ENCODE measurements around the gene NEDD8.
"Not testable (repeated sequence)": the region's sequence is repeated elsewhere in the genome, so short reads cannot be mapped to it uniquely, and the experiment has no call there.

NEDD8 gene

GRCh38 chr14:24247422-24247821 is 15.3 kb upstream of the NEDD8 start:
- no peak for DNase-seq (ENCODE audit: low spot score)

- DNase-seq (ENCODE audit: low spot score) = no peak
Measured at GRCh38 chr14:24246765-24247212, 14.6 kb upstream of the NEDD8 start.

GRCh38 chr14:24245350-24245749 is 13.2 kb upstream of the NEDD8 start:
- not testable (repeated sequence) for DNase-seq (ENCODE audit: low spot score)

- DNase-seq (ENCODE audit: low spot score) = no peak
Measured at GRCh38 chr14:24243336-24243836, 11.2 kb upstream of the NEDD8 start.

GRCh38 chr14:24241829-24242443 is 9.8 kb upstream of the NEDD8 start:
- peak; percentile 97 for DNase-seq (ENCODE audit: low spot score)

- no peak for DNase-seq (ENCODE audit: low spot score)
Measured at GRCh38 chr14:24240110-24240918, 8.1 kb upstream of the NEDD8 start.

GRCh38 chr14:24238527-24239037 is 6.4 kb upstream of the NEDD8 start:
- DNase-seq (ENCODE audit: low spot score) = no peak

GRCh38 chr14:24238123-24238522 is 6.0 kb upstream of the NEDD8 start:
- no peak for DNase-seq (ENCODE audit: low spot score)

GRCh38 chr14:24237463-24237955 is 5.3 kb upstream of the NEDD8 start:
- DNase-seq (ENCODE audit: low spot score) = no peak

GRCh38 chr14:24236689-24237462 is 4.7 kb upstream of the NEDD8 start:
- DNase-seq (ENCODE audit: low spot score) = no peak

GRCh38 chr14:24235804-24236688 is 3.9 kb upstream of the NEDD8 start:
- DNase-seq (ENCODE audit: low spot score) = no peak

GRCh38 chr14:24234095-24235005 is 2.2 kb upstream of the NEDD8 start:
- DNase-seq (ENCODE audit: low spot score) = no peak

GRCh38 chr14:24233538-24233866 is 1.3 kb upstream of the NEDD8 start:
- DNase-seq (ENCODE audit: low spot score) = no peak

GRCh38 chr14:24232645-24233537 is 724 bp upstream of the NEDD8 start, which contains the start of gene GMPR2:
Gene GMPR2 (plus strand): TSS chr14:24232929. CDS start chr14:24233254, 325 bp downstream.
- DNase-seq (ENCODE audit: low spot score) = no peak

GRCh38 chr14:24231263-24232120 is 675 bp downstream of the NEDD8 start:
- DNase-seq (ENCODE audit: low spot score) = no peak

- DNase-seq (ENCODE audit: low spot score) = no peak
Measured at GRCh38 chr14:24228902-24229301, 3.3 kb downstream of the NEDD8 start.

GRCh38 chr14:24226473-24226872 is 5.7 kb downstream of the NEDD8 start:
- DNase-seq (ENCODE audit: low spot score) = no peak

GRCh38 chr14:24224618-24225071 is 7.5 kb downstream of the NEDD8 start:
- DNase-seq (ENCODE audit: low spot score) = peak; percentile 70
